Camera-type eye (tissue), 1 donor: ENCODE measurements around the gene LARP1. TPM values are rescaled to one million over a fixed set of nuclear protein-coding genes. Genes with fewer than 3 reads are reported as not detected.

ENCODE experiments used
- total RNA-seq: library from RNA; depleted of rRNA; stranded (reverse); fragments of >200 nt; gene quantifications from one replicate; pipeline ENCODE4 v1.2.3, GENCODE V29; 2014

Gene LARP1
- total RNA-seq, result 79.0 TPM

DNA sequence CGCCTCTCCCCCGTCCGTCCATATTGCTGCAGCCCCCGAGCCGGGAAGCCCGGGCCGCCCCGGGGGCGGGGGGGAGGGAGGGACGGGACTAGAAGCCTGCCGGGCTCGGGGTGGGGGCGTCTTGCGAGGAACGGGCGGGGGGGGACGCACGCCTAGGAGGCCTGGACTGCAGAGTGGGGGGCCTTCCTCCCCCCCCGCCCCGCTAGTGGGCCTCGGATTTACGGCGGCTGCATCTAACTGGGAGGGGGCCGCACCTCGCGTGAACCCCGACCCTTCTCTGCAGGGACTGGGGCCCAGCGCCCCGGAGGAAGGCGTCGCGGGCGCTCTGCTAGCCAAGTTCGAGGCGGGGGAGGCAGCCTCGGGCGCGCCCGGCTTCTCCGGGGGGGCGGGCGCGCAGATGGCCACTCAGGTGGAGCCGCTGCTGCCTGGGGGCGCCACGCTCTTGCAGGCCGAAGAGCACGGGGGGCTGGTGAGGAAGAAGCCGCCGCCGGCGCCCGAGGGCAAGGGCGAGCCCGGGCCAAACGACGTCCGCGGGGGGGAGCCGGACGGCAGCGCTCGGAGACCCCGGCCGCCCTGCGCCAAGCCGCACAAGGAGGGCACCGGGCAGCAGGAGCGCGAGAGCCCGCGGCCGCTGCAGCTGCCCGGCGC lies at the start of gene LARP1:
Gene LARP1, plus strand, starts transcription at position 17 of the 648 bp plus-strand sequence. Its CDS starts 381 bp downstream, at position 398.

DNA sequence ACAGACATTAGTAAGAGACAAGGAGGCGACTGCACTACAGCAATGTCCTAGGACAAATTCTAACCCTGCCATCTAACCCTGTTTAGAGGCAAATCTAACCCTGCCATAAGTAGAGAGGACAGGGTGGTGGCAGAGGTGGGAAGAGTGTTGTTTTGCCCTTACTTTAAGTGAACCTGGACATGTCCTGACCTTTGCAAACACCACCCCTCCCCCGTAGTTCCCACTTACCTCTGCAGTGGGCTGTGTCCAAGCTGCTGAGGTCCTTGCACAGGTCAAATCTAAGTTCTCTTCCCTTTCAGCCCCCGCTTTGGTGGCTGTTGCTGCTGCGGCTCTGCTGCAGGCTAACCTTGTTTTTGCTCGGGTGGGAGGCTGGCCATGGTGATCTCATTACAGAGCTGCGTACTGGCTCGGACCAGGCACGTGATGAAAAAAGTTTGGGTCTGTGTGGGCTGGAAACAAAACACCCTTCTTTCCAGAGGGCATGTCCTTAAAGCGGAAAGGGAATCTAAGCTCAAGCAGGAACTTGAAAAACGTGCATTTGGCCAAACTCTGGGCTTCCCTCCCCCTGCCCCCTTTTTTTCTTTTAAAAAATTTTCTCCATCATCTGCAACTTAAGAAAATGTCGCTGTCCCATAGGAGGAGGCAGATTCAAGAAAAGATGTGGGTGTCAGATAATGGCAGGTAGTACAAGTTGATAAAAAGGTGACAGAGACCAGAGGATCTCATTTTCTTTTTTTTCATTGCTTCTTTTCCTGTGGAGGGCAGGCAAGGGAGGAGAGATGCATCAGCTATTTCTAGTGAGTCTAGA lies 95.3 kb downstream of the LARP1 start, which contains the start of gene FAXDC2:
Gene FAXDC2, minus strand, starts transcription at position 349 of the 808 bp plus-strand sequence. CDS start 12,425 bp downstream, outside the sequence.

DNA sequence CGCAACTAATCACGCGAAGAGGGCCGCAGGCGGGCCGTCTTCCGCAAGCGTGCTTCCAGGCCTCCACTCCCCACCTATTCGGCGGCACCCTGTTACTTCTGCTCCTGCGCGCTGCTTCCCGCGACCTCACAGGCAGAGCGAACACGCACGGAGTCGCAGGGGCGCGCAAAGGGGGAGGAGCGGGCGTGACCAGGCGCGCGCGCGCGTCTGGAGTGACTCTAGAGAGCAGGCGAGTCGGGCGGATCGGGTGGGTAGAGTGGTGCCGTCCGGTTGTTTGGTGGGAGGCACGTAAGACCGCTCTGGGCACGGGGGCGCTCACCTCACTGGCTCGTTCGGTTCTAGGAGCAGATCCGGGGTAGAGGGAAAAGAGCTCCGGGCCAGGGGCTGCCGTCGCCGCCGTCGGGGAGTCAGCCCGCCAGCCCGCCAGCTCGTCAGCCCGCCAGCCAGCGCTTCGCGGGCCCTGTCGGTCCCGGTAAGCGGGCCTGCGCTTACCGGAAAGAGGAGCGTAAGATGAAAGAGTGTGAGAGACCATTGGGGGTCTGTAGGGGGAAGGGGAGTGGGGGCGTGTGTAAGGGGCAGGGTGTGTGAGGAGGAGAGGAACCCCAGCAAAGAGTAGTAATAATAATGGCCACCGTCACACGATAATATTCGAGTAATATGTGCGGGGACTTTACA lies 103.3 kb downstream of the LARP1 start, which contains the start of gene CNOT8:
Gene CNOT8, plus strand, starts transcription at position 331 of the 675 bp plus-strand sequence. CDS start 4,652 bp downstream, outside the sequence.

Other genes starting within 250 kb of the LARP1 start
- gene FAXDC2, start 95.2 kb downstream of the LARP1 start, total RNA-seq, result 23.8 TPM
- gene CNOT8, start 103.2 kb downstream of the LARP1 start, total RNA-seq, result 99.5 TPM
- gene GEMIN5, start 182.8 kb downstream of the LARP1 start, total RNA-seq, result 32.2 TPM
- gene MRPL22, start 185.7 kb downstream of the LARP1 start, total RNA-seq, result 25.3 TPM